GM18508 (cell line): ENCODE data around the gene IPO9.
"Not testable (repeated sequence)": the region's sequence is repeated elsewhere in the genome, so short reads cannot be mapped to it uniquely, and the experiment has no call there.

Experiments used
- ATAC-seq: cut with Tn5 transposase; IDR thresholded peaks from one replicate; pipeline ENCODE4 v1.9.1; 2021; ENCODE audit warnings: moderate number of reproducible peaks; ENCODE audit not compliant: insufficient read depth, unreplicated experiment

Gene IPO9

GRCh38 chr1:201845331-201846083, 16.6 kb downstream of the IPO9 start:
- no peak for ATAC-seq

- ATAC-seq: no peak
Observed at GRCh38 chr1:201847150-201847549, 18.2 kb downstream of the IPO9 start.

GRCh38 chr1:201848230-201848629, 19.3 kb downstream of the IPO9 start:
- ATAC-seq: no peak

GRCh38 chr1:201849372-201850052, 20.6 kb downstream of the IPO9 start:
- no peak for ATAC-seq

- ATAC-seq: no peak
Observed at GRCh38 chr1:201850053-201850397, 21.1 kb downstream of the IPO9 start.

- ATAC-seq: no peak
Observed at GRCh38 chr1:201851949-201852348, 23.0 kb downstream of the IPO9 start.

- ATAC-seq: not testable (repeated sequence)
Observed at GRCh38 chr1:201856722-201857121, 27.8 kb downstream of the IPO9 start.

GRCh38 chr1:201859424-201859823, 30.5 kb downstream of the IPO9 start:
- ATAC-seq: no peak

- ATAC-seq: no peak
Observed at GRCh38 chr1:201861448-201861847, 32.5 kb downstream of the IPO9 start.

GRCh38 chr1:201870397-201870796, 41.4 kb downstream of the IPO9 start:
- no peak for ATAC-seq

GRCh38 chr1:201874672-201875071, 45.7 kb downstream of the IPO9 start:
- ATAC-seq: no peak

GRCh38 chr1:201876148-201876818, 47.3 kb downstream of the IPO9 start:
- ATAC-seq: no peak

GRCh38 chr1:201877877-201878401, 49.0 kb downstream of the IPO9 start:
- no peak for ATAC-seq

GRCh38 chr1:201880928-201881571, 52.1 kb downstream of the IPO9 start:
- ATAC-seq: no peak

GRCh38 chr1:201881617-201882016, 52.7 kb downstream of the IPO9 start:
- ATAC-seq: no peak

GRCh38 chr1:201882665-201883132, 53.7 kb downstream of the IPO9 start:
- no peak for ATAC-seq

GRCh38 chr1:201883266-201883665, 54.3 kb downstream of the IPO9 start:
- ATAC-seq: no peak

GRCh38 chr1:201883786-201884185, 54.8 kb downstream of the IPO9 start:
- ATAC-seq: no peak

- no peak for ATAC-seq
Observed at GRCh38 chr1:201884425-201884824, 55.5 kb downstream of the IPO9 start.

- no peak for ATAC-seq
Observed at GRCh38 chr1:201885531-201886075, 56.6 kb downstream of the IPO9 start.
